ENCODE results near the gene SPEM3.

GRCh38 chr17:7459961-7460545 is 31.4 kb downstream of the SPEM3 start:
- no peak for TF ChIP-seq EZH2phosphoT487 (IDR thresholded peaks at IDR 0.05; ENCODE audit: insufficient read depth, low read depth)
- TF ChIP-seq EZH2 (IDR thresholded peaks at IDR 0.05; ENCODE audit: insufficient read depth, poor library complexity, severe bottlenecking), result no peak
